ENCODE measurements around the gene RAB4B.

Gene RAB4B

DNA sequence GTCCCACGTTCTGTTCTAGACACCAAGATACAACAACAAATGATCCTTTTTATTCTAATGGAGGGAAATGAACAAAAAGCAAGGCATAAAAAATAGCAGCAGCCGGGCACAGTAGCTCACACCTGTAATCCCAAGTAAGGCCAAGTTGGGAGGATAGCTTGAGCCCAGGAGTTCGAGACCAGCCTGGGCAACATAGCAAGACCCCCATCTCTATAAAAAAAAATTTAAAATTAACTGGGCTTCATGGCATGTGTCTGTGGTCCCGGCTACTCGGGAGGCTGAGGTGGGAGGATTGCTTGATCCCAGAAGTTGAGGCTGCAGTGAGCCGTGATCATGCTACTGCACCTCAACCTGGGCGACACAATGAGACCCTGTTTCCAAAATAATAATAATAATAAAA is 1.7 kb upstream of the RAB4B start:
- peaks cover 0 to 18% of the 10 kb centered on the region in 2 experiments; a peak in 1 of 3 replicates for H3K36me3 ChIP-seq (ENCODE audit: control insufficient read depth in 2 of 2, insufficient read depth in 1 of 2, low read length in 2 of 2)
- CTCF ChIA-PET = interaction anchor here (0.7 to 6.4 kb wide), 7 partner anchors 13 to 174 kb away, joined by 4 to 61 read pairs (median 5); no protein-coding TSS in a partner anchor
- H3K4me3 ChIP-seq (ENCODE audit: low read depth, low read length) = no peak overlapping the region
- POLR2A ChIA-PET = interaction anchor here (2.6 to 3.2 kb wide), 6 partner anchors 9 to 56 kb away, joined by 14 to 180 read pairs (median 34); partner anchors contain the start of genes ACTMAP and SNRPA
- H3K4me1 ChIP-seq (ENCODE audit: control insufficient read depth, insufficient read depth, low read length) = peaks cover 13% of the 10 kb centered on the region
- no peak overlapping the region for H3K27ac ChIP-seq (ENCODE audit: extremely low read depth, low read depth, low read length)
- H3K9me3 ChIP-seq (ENCODE audit: control insufficient read depth, insufficient read depth, low read depth, low read length) = no peaks in the 10 kb centered on the region
- peak; percentile 93; the same call in 1 of the 2 replicates for TF ChIP-seq ZNF121 (tag by site-specific recombination; IDR thresholded peaks at IDR 0.05)
- TF ChIP-seq ZNF239 (tag by site-specific recombination; IDR thresholded peaks at IDR 0.05) = no peak

- Histone ChIP-seq H3K9me3 (ENCODE audit: control insufficient read depth, insufficient read depth, low read depth, low read length) (no peaks in the 10 kb centered on the region), H3K27ac (ENCODE audit: extremely low read depth, low read depth, low read length) (peak overlapping the region; percentile 95), H3K4me1 (ENCODE audit: control insufficient read depth, insufficient read depth, low read length) (peaks cover 13% of the 10 kb centered on the region), H3K4me3 (ENCODE audit: low read depth, low read length) (peak overlapping the region; percentile 32), H3K36me3 (ENCODE audit: control insufficient read depth in 2 of 2, insufficient read depth in 1 of 2, low read length in 2 of 2) (peaks cover 0 to 18% of the 10 kb centered on the region in 2 experiments; a peak in 1 of 3 replicates)
- ChIA-PET POLR2A (interaction anchor here (0.5 to 3.2 kb wide), 30 partner anchors 10 to 631 kb away, joined by 3 to 180 read pairs (median 9); partner anchors contain the start of genes ACTMAP, COQ8B, EGLN2 and ITPKC), CTCF (interaction anchor here (0.5 to 6.4 kb wide), 27 partner anchors 9 to 637 kb away, joined by 3 to 61 read pairs (median 4); partner anchors contain the start of genes EGLN2 and LTBP4)
- TF ChIP-seq EGR2 (tag by site-specific recombination; IDR thresholded peaks at IDR 0.05; ENCODE audit: low read depth) (no peak), PRDM1 (tag by site-specific recombination; IDR thresholded peaks at IDR 0.05) (peak; percentile 77), ZNF629 (tag by site-specific recombination; IDR thresholded peaks at IDR 0.05) (no peak), AEBP2 (tag by site-specific recombination; IDR thresholded peaks at IDR 0.05; ENCODE audit: borderline replicate concordance) (no peak), ZNF501 (tag by site-specific recombination; IDR thresholded peaks at IDR 0.05) (no peak), ZNF214 (tag by site-specific recombination; IDR thresholded peaks at IDR 0.05; ENCODE audit: borderline replicate concordance) (no peak), HOXA7 (CRISPR knock-in tag; IDR thresholded peaks at IDR 0.05; ENCODE audit: borderline replicate concordance) (no peak), PRDM4 (tag by site-specific recombination; IDR thresholded peaks at IDR 0.05) (0 out of 2 replicates have a peak, but pooled peaks have one; percentile 39), ZNF302 (tag by site-specific recombination; IDR thresholded peaks at IDR 0.05; ENCODE audit: low read depth) (no peak), ZNF624 (tag by site-specific recombination; IDR thresholded peaks at IDR 0.05) (no peak), ZFP69B (tag by site-specific recombination; IDR thresholded peaks at IDR 0.05) (peak; percentile 44; the same call in 1 of the 2 replicates), KLF1 (tag by site-specific recombination; IDR thresholded peaks at IDR 0.05) (no peak), ZNF138 (tag by site-specific recombination; IDR thresholded peaks at IDR 0.05; ENCODE audit: borderline replicate concordance) (no peak), ZNF830 (tag by site-specific recombination; IDR thresholded peaks at IDR 0.05; ENCODE audit: low read depth) (no peak), ZXDB (tag by site-specific recombination; IDR thresholded peaks at IDR 0.05) (0 out of 2 replicates have a peak, but pooled peaks have one; percentile 12), ZNF558 (tag by site-specific recombination; IDR thresholded peaks at IDR 0.05) (0 out of 2 replicates have a peak, but pooled peaks have one; percentile 44), ZNF843 (tag by site-specific recombination; IDR thresholded peaks at IDR 0.05) (no peak), KLF16 (tag by site-specific recombination; IDR thresholded peaks at IDR 0.05) (no peak), SP2 (tag by site-specific recombination; IDR thresholded peaks at IDR 0.05) (no peak), ZBTB10 (tag by site-specific recombination; IDR thresholded peaks at IDR 0.05) (no peak), GFI1B (tag by site-specific recombination; IDR thresholded peaks at IDR 0.05) (no peak), ZBTB6 (tag by site-specific recombination; IDR thresholded peaks at IDR 0.05) (0 out of 2 replicates have a peak, but pooled peaks have one; percentile 35)
- TF ChIP-seq, protein P1, sequence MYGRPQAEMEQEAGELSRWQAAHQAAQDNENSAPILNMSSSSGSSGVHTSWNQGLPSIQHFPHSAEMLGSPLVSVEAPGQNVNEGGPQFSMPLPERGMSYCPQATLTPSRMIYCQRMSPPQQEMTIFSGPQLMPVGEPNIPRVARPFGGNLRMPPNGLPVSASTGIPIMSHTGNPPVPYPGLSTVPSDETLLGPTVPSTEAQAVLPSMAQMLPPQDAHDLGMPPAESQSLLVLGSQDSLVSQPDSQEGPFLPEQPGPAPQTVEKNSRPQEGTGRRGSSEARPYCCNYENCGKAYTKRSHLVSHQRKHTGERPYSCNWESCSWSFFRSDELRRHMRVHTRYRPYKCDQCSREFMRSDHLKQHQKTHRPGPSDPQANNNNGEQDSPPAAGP (tag by site-specific recombination; IDR thresholded peaks at IDR 0.05) = 0 out of 2 replicates have a peak, but pooled peaks have one; percentile 21
These were observed 959 bp upstream of the RAB4B start for GRCh38 chr19:40776932-40777644.
